Mucosa of descending colon (tissue), 3 donors: ENCODE results near the gene RAB29. TPM values are rescaled to one million over a fixed set of nuclear protein-coding genes. Genes with fewer than 3 reads are reported as not detected.

ENCODE experiments used
- ATAC-seq: fragments of 200-7000 bp; cut with Tn5 transposase; one replicate; pipeline ENCODE4 v1.9.1; 2020; ENCODE audit warnings: mild to moderate bottlenecking, moderate library complexity
- DNase-seq, 3 donors: peaks; one replicate each; pipeline ENCODE4 v3.0.0-alpha.2; 2020
- H3K36me3 ChIP-seq: fragments of 200-600 bp; one replicate; pipeline ENCODE4 v1.8.0; 2021; ENCODE audit warnings: low read depth, mild to moderate bottlenecking
- H3K4me1 ChIP-seq: fragments of 200-600 bp; one replicate; pipeline ENCODE4 v1.8.0; 2021; ENCODE audit warnings: low read depth, mild to moderate bottlenecking
- H3K4me3 ChIP-seq: fragments of 200-600 bp; one replicate; pipeline ENCODE4 v1.8.0; 2021; ENCODE audit warnings: mild to moderate bottlenecking
- H3K9me3 ChIP-seq: fragments of 200-600 bp; one replicate; pipeline ENCODE4 v1.8.0; 2021; ENCODE audit warnings: mild to moderate bottlenecking
- intact Hi-C, 2 donors: fragments of 100-400 bp; cut with DNase I in 1 of 2; cut with micrococcal nuclease in 1 of 2; formaldehyde crosslinking; loops; one replicate each; pipeline versions ENCODE4 v1.11.0 to v1.11.1; 2022; cut with DNase I, micrococcal nuclease
- total RNA-seq, 3 donors: library from RNA; stranded (reverse); fragmentation: NEBNext Ultra II Directional in 2 of 3; extraction: Animal tissue kit (Norgen Biotek cat#: 25700) in 2 of 3; gene quantifications; one replicate each; pipeline versions ENCODE4 v1.2.1 to v1.2.4, GENCODE V29; 2021 to 2023
- TF ChIP-seq, protein P1 (sequence below): fragments of 200-600 bp; IDR thresholded peaks from one replicate; pipeline ENCODE4 v1.8.0; 2022; ENCODE audit warnings: antibody characterized with exemption, mild to moderate bottlenecking
- donor health status: DM: no; HTN: no; CAD: no; lungs with moderate emphysema.
- donor health status: DM: no; HTN: no; CAD: no.
- donor health status: DM: no; HTN: yes; CAD: no.

Gene RAB29
- total RNA-seq, 3 donors from 2014 or later, result 4.7 to 27.5 (median 7.8) TPM

DNA sequence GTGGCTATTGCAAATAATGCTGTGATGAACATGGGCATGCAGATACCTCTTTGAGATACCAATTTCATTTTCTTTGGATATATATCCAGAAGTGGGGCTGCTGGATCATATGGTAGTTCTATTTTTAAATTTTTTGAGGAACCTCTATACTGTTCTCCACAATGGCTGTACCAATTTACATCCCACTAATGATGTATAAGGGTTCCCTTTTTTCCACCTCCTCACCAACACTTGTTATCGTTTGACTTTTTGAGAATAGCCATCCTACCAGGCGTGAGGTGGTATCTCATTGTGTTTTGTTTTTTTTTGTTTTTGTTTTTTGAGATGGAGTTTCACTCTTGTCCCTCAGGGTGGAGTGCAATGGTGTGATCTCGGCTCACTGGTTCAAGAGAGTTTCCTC lies 18.7 kb downstream of the RAB29 start:
- TF ChIP-seq, protein P1, sequence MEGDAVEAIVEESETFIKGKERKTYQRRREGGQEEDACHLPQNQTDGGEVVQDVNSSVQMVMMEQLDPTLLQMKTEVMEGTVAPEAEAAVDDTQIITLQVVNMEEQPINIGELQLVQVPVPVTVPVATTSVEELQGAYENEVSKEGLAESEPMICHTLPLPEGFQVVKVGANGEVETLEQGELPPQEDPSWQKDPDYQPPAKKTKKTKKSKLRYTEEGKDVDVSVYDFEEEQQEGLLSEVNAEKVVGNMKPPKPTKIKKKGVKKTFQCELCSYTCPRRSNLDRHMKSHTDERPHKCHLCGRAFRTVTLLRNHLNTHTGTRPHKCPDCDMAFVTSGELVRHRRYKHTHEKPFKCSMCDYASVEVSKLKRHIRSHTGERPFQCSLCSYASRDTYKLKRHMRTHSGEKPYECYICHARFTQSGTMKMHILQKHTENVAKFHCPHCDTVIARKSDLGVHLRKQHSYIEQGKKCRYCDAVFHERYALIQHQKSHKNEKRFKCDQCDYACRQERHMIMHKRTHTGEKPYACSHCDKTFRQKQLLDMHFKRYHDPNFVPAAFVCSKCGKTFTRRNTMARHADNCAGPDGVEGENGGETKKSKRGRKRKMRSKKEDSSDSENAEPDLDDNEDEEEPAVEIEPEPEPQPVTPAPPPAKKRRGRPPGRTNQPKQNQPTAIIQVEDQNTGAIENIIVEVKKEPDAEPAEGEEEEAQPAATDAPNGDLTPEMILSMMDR, result no peak
- DNase-seq (no peak), ATAC-seq (no peak)
- H3K4me1 ChIP-seq, result no peaks in the 10 kb centered on the region
- intact Hi-C loops, result no loop called here
- H3K36me3 ChIP-seq, result no peaks in the 10 kb centered on the region
- no peak overlapping the region for H3K4me3 ChIP-seq
- no peaks in the 10 kb centered on the region for H3K9me3 ChIP-seq

DNA sequence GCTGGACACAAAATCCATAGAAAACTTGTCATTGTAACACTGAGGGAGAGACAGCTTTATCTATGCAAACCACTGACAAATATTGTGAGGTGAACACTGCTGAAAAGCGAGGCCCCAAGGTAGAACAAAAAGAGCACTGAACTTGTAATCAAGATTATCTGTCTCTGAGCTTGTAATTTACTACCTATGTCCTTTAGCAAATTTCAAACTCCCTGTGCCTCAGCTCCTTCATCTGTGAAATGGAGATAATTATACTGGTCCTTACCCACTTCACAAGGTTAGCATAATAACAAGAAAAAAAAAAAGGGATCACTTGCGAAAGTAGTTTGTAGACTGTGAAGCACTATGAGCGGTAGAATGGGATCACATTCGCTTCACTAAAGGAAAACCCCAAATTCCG lies 20.4 kb downstream of the RAB29 start:
- TF ChIP-seq, protein P1, result no peak
- Histone ChIP-seq H3K4me1 (no peaks in the 10 kb centered on the region), H3K9me3 (no peaks in the 10 kb centered on the region), H3K36me3 (no peaks in the 10 kb centered on the region), H3K4me3 (no peak overlapping the region)
- DNase-seq, result no peak
- intact Hi-C loops, result no loop called here
- no peak for ATAC-seq

DNA sequence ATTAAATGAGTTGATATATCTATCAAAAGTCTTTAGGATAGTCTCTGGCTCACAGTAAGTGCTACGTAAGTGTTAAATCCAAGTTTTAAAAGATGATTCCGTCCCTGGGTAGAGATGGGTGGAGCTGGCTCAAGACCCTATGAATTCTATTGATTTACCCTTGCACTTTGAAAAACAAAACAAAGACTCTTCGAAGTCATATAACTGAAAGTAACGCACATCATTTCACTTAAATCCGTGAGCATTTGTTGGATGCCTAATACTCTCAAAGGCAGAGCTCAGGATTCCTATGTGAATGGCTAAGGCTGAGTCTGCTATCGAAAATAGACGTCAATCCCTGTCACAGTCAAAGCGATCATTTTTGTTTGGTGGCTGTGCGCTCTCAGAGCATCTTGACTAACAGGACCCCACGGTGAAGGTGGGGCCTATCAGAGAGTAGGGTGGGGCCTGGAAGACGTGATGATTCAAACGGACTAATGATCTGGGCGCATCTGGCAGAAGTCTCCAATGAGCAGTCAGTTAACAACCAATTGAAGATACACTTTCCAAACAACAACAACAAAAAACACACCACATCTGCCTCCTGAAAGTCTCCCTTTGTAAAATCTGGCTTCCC lies 24.1 kb downstream of the RAB29 start:
- DNase-seq (no peak), ATAC-seq (no peak)
- TF ChIP-seq, protein P1, result no peak
- no peaks in the 10 kb centered on the region for H3K36me3 ChIP-seq
- no peaks in the 10 kb centered on the region for H3K9me3 ChIP-seq
- intact Hi-C loops, result no loop called here
- peaks cover 17% of the 10 kb centered on the region for H3K4me1 ChIP-seq
- H3K4me3 ChIP-seq, result no peak overlapping the region

DNA sequence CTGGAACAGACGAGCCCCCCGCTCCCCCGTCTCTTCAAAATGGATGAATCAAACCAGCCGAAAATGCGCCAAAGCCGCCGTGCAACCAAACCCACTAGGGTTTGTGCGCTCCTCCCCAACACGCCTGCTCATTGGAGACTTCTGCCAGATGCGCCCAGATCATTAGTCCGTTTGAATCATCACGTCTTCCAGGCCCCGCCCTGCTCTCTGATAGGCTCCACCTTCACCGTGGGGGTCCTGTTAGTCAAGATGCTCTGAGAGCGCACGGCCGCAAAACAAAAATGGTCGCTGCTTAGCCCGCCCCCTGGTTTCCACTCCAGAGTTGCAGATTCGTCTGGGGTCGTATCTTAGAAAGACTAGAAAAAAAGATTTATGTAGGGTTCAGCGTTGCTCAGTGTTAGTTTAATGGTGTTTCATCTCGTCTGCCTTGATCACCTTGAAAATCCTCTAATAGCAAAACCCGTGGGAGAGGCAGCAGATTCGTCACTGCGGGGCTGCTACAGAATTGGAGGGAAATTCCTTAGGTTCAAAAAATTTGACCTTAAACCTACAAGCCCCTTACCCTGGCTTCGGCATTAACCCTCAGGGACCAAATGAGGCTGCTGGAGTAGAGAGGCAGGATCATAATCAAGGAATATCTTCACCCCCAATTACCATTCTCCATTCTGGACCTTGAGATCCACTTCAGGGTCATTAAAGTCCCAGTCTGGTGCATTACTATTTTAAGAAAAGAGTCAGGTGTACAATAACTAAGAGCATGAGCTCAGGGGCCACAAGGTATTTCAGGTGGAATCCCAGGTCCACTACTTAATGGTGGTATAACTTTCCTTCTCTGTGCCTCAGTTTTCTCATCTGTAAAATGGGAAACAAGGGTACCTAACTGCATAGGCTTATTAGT lies 24.9 kb downstream of the RAB29 start, which contains the start of gene NUCKS1:
Gene NUCKS1, minus strand, starts transcription at position 45 of the 898 bp plus-strand sequence. CDS start 209 bp downstream, outside the sequence.
- no peaks in the 10 kb centered on the region for H3K36me3 ChIP-seq
- peak within 1 kb of the TSS; percentile 65 for H3K4me3 ChIP-seq
- intact Hi-C loops, result no loop called here
- ATAC-seq (peak; percentile 86), DNase-seq (peak; percentile 96 to 99 (median 98))
- peaks cover 17% of the 10 kb centered on the region for H3K4me1 ChIP-seq
- TF ChIP-seq, protein P1, result no peak
- H3K9me3 ChIP-seq, result no peaks in the 10 kb centered on the region

DNA sequence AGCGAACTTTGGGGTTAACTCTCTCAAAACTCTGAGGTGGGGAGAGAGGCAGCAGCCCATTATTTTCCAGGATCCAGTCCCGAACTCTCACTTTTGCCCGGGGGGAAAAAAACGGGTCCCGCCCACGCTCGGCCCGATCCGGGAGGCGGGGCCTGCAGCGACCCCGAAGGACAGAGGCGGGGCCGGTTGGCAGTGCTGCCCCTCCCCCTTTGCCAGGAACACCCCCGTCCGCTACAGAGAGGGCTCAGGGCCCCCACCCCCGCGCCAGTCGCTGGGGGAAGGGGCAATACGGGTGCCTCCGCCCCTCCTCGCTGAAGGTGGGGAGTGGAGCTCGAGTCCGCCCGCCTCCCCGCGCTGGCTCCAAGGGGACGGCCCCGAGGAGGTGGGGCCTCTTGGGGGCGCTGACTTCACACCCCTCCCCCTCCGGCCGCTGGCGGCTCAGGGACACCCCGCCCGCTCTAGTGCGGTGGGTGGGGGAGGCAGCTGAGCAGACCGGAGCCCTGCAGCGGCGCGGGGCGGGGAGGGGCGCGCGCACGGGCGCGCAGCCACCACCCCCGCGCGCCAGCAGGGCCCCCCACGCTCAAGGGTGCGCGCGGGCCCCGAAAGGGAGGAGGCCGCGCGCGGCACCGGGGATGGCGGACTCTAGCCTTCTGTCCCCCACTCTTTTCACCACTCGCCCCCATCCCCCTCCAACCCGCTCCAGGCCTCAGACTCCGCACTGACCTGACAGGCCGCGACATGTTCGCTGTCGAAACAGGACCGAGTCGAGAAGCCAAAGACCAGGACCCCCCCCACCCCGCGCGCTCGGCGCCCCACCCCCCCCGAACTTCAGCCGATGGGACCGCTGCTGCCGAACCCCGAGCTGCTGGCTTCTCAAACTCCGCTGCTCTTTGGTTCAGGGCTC lies 25.8 kb downstream of the RAB29 start:
- ATAC-seq, result peak; percentile 91
- peak overlapping the region; percentile 65 for H3K4me3 ChIP-seq
- intact Hi-C loops, result no loop called here
- peaks cover 17% of the 10 kb centered on the region for H3K4me1 ChIP-seq
- H3K36me3 ChIP-seq, result no peaks in the 10 kb centered on the region
- no peaks in the 10 kb centered on the region for H3K9me3 ChIP-seq
- DNase-seq, result peak; percentile 95 to 98 (median 98)
- TF ChIP-seq, protein P1, result no peak
